NCI-H1694 treated with DMSO at 0.1 percent for 48 hours (cell line): Measurements from ENCODE around the gene NECTIN2.
"Not testable (repeated sequence)": the region's sequence is repeated elsewhere in the genome, so short reads cannot be mapped to it uniquely, and the experiment has no call there.

Source experiments
- DNase-seq: peaks from one replicate; lab custom pipeline; 2025; lab: John Stamatoyannopoulos, UW

The NECTIN2 gene

GRCh38 chr19:44817725-44818465 lies 28.2 kb upstream of the NECTIN2 start:
- DNase-seq, result no peak

- DNase-seq, result no peak
Measured at GRCh38 chr19:44818466-44819031, 27.5 kb upstream of the NECTIN2 start.

- no peak for DNase-seq
Measured at GRCh38 chr19:44819246-44819832, 26.8 kb upstream of the NECTIN2 start.

GRCh38 chr19:44820648-44821609 lies 25.2 kb upstream of the NECTIN2 start:
- no peak for DNase-seq

GRCh38 chr19:44822177-44822576 lies 23.9 kb upstream of the NECTIN2 start:
- DNase-seq, result no peak

- DNase-seq, result no peak
Measured at GRCh38 chr19:44822670-44823372, 23.3 kb upstream of the NECTIN2 start.

- DNase-seq, result no peak
Measured at GRCh38 chr19:44823373-44823698, 22.8 kb upstream of the NECTIN2 start.

- no peak for DNase-seq
Measured at GRCh38 chr19:44824761-44825160, 21.3 kb upstream of the NECTIN2 start.

- DNase-seq, result not testable (repeated sequence)
Measured at GRCh38 chr19:44832875-44833274, 13.2 kb upstream of the NECTIN2 start.

- not testable (repeated sequence) for DNase-seq
Measured at GRCh38 chr19:44834399-44834798, 11.7 kb upstream of the NECTIN2 start.

GRCh38 chr19:44839276-44839675 lies 6.8 kb upstream of the NECTIN2 start:
- DNase-seq, result no peak

GRCh38 chr19:44840811-44841210 lies 5.3 kb upstream of the NECTIN2 start:
- DNase-seq, result no peak

GRCh38 chr19:44841231-44841630 lies 4.9 kb upstream of the NECTIN2 start:
- DNase-seq, result no peak

- DNase-seq, result no peak
Measured at GRCh38 chr19:44845286-44845611, 848 bp upstream of the NECTIN2 start.

- no peak for DNase-seq
Measured at GRCh38 chr19:44846455-44847143, 502 bp downstream of the NECTIN2 start.

GRCh38 chr19:44847144-44848035 lies 1.3 kb downstream of the NECTIN2 start:
- DNase-seq, result no peak

- no peak for DNase-seq
Measured at GRCh38 chr19:44848036-44848811, 2.1 kb downstream of the NECTIN2 start.

- no peak for DNase-seq
Measured at GRCh38 chr19:44848812-44849447, 2.8 kb downstream of the NECTIN2 start.

GRCh38 chr19:44850641-44851109 lies 4.6 kb downstream of the NECTIN2 start:
- DNase-seq, result no peak
